ENCODE results near the gene POTEB2.
"Not testable (repeated sequence)": the region's sequence is repeated elsewhere in the genome, so short reads cannot be mapped to it uniquely, and the experiment has no call there.

The POTEB2 gene

GRCh38 chr15:20866214-20866613, at the start of gene POTEB2:
Gene POTEB2, minus strand, starts transcription at chr15:20866314. Its CDS starts 33 bp downstream, at chr15:20866281.
- H3K9me3 Mint-ChIP-seq, H3K4me3 Mint-ChIP-seq, H3K27me3 Mint-ChIP-seq, H3K36me3 Mint-ChIP-seq, H3K4me1 Mint-ChIP-seq, H3K27ac Mint-ChIP-seq: not testable (repeated sequence)

- H3K9me3 Mint-ChIP-seq, H3K4me1 Mint-ChIP-seq, H3K27ac Mint-ChIP-seq, H3K27me3 Mint-ChIP-seq, H3K36me3 Mint-ChIP-seq, H3K4me3 Mint-ChIP-seq: not testable (repeated sequence)
Observed at GRCh38 chr15:20879916-20880315, 13.8 kb upstream of the POTEB2 start.

GRCh38 chr15:20878464-20878863, 12.3 kb upstream of the POTEB2 start:
- H3K36me3 Mint-ChIP-seq, H3K4me3 Mint-ChIP-seq, H3K4me1 Mint-ChIP-seq, H3K27me3 Mint-ChIP-seq, H3K27ac Mint-ChIP-seq, H3K9me3 Mint-ChIP-seq: not testable (repeated sequence)

- not testable (repeated sequence) for H3K36me3 Mint-ChIP-seq, H3K27ac Mint-ChIP-seq, H3K4me1 Mint-ChIP-seq
Observed at GRCh38 chr15:20877819-20878218, 11.7 kb upstream of the POTEB2 start.

More at GRCh38 chr15:20877819-20878218, 11.7 kb upstream of the POTEB2 start:
- H3K4me3 Mint-ChIP-seq, H3K9me3 Mint-ChIP-seq, H3K27me3 Mint-ChIP-seq: not testable (repeated sequence)
